ENCODE measurements around the gene GMPPA.

DNA sequence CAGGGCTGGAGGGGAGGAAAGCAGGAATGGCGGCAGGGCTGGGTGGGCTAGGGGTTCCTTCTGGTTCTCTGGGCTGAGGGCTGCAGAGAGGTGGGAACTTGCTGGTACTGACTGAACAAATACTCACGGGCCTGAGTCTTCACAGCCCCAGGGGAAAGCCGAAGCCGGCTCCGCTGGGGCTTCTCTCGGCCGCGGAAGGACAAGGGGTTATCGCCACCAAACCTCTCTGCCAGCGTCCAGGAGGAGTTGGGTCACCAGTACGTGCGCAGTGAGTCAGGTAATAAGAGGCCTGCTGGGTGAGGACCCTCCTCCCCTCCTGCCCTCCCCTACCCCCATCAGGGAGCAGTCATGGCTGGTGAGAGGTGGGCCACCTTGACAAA is 13.5 kb upstream of the GMPPA start:
- TF ChIP-seq ZNF561 (CRISPR knock-in tag; conservative IDR thresholded peaks at IDR 0.05), result no peak
- no peak for TF ChIP-seq ZBTB7A (IDR thresholded peaks at IDR 0.05; ENCODE audit: borderline replicate concordance, control insufficient read depth, low read depth, low read length)
- no peak for TF ChIP-seq TAF15 (IDR thresholded peaks at IDR 0.05; ENCODE audit: low read depth, low read length)
- no peak for TF ChIP-seq EHMT2 (IDR thresholded peaks at IDR 0.05)
- no peak for TF ChIP-seq SPI1 (IDR thresholded peaks at IDR 0.05; ENCODE audit: borderline replicate concordance, low read depth, low read length)
- TF ChIP-seq MAFK (IDR thresholded peaks at IDR 0.05; ENCODE audit: low read length), result no peak
- TF ChIP-seq, protein P1, sequence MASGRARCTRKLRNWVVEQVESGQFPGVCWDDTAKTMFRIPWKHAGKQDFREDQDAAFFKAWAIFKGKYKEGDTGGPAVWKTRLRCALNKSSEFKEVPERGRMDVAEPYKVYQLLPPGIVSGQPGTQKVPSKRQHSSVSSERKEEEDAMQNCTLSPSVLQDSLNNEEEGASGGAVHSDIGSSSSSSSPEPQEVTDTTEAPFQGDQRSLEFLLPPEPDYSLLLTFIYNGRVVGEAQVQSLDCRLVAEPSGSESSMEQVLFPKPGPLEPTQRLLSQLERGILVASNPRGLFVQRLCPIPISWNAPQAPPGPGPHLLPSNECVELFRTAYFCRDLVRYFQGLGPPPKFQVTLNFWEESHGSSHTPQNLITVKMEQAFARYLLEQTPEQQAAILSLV (tag; IDR thresholded peaks at IDR 0.05), result no peak
- no peak for TF ChIP-seq TCFL5 (CRISPR knock-in tag; conservative IDR thresholded peaks at IDR 0.05)

Measured in K562 (cell line).